ENCODE results near the gene KRT3.
"Not testable (repeated sequence)": the region's sequence is repeated elsewhere in the genome, so short reads cannot be mapped to it uniquely, and the experiment has no call there.

GRCh38 chr12:52761218-52761617, 34.7 kb downstream of the KRT3 start:
- not testable (repeated sequence) for TF ChIP-seq POLR2A (IDR thresholded peaks at IDR 0.05; ENCODE audit: low read depth, low read length); POLR2AphosphoS5 (IDR thresholded peaks at IDR 0.05; ENCODE audit: low read depth, low read length); TAF1 (IDR thresholded peaks at IDR 0.05; ENCODE audit: borderline replicate concordance, low read depth, low read length)
